Medulla oblongata (tissue), 1 donor: ENCODE data around the gene CDH8.

Source experiments
- DNase-seq: peaks from one replicate; pipeline ENCODE4 v3.0.0-alpha.2; 2015; ENCODE audit errors: extremely low spot score

CDH8 gene

GRCh38 chr16:62029947-62030346, 6.3 kb downstream of the CDH8 start:
- no peak for DNase-seq

GRCh38 chr16:62022688-62023087, 13.6 kb downstream of the CDH8 start:
- DNase-seq = no peak

GRCh38 chr16:62021161-62021581, 15.1 kb downstream of the CDH8 start:
- DNase-seq = peak; percentile 52

GRCh38 chr16:62020681-62021080, 15.6 kb downstream of the CDH8 start:
- DNase-seq = no peak

- DNase-seq = no peak
These were observed 16.4 kb downstream of the CDH8 start for GRCh38 chr16:62019851-62020250.

- no peak for DNase-seq
These were observed 17.8 kb downstream of the CDH8 start for GRCh38 chr16:62018301-62019060.

- no peak for DNase-seq
These were observed 21.8 kb downstream of the CDH8 start for GRCh38 chr16:62014319-62014923.

- no peak for DNase-seq
These were observed 26.1 kb downstream of the CDH8 start for GRCh38 chr16:62010186-62010585.

GRCh38 chr16:61998460-61998859, 37.8 kb downstream of the CDH8 start:
- no peak for DNase-seq

GRCh38 chr16:61993108-61993507, 43.1 kb downstream of the CDH8 start:
- DNase-seq = no peak

- DNase-seq = no peak
These were observed 48.7 kb downstream of the CDH8 start for GRCh38 chr16:61987474-61988012.

- no peak for DNase-seq
These were observed 67.2 kb downstream of the CDH8 start for GRCh38 chr16:61969077-61969382.

- DNase-seq = no peak
These were observed 67.8 kb downstream of the CDH8 start for GRCh38 chr16:61968242-61969076.

- DNase-seq = no peak
These were observed 79.0 kb downstream of the CDH8 start for GRCh38 chr16:61957075-61957855.

GRCh38 chr16:61952841-61953240, 83.4 kb downstream of the CDH8 start:
- DNase-seq = no peak

- no peak for DNase-seq
These were observed 87.8 kb downstream of the CDH8 start for GRCh38 chr16:61948414-61948813.

- DNase-seq = no peak
These were observed 90.2 kb downstream of the CDH8 start for GRCh38 chr16:61946019-61946418.

GRCh38 chr16:61945511-61945910, 90.7 kb downstream of the CDH8 start:
- no peak for DNase-seq

GRCh38 chr16:61944004-61944403, 92.2 kb downstream of the CDH8 start:
- DNase-seq = no peak

GRCh38 chr16:61940611-61941010, 95.6 kb downstream of the CDH8 start:
- DNase-seq = no peak

- DNase-seq = no peak
These were observed 98.6 kb downstream of the CDH8 start for GRCh38 chr16:61937646-61938045.

- DNase-seq = peak; percentile 42
These were observed 99.7 kb downstream of the CDH8 start for GRCh38 chr16:61936522-61936921.
